Measurements from ENCODE around the gene CERS4.

- no peak for TF ChIP-seq CTCF (IDR thresholded peaks at IDR 0.05; ENCODE audit: poor library complexity, severe bottlenecking)
- no peak for TF ChIP-seq POLR2AphosphoS5 (IDR thresholded peaks at IDR 0.05)
- TF ChIP-seq EP300 (conservative IDR thresholded peaks at IDR 0.05; ENCODE audit: poor library complexity, severe bottlenecking): no peak
- no peak for TF ChIP-seq REST (IDR thresholded peaks at IDR 0.05; ENCODE audit: borderline replicate concordance)
- no peak for TF ChIP-seq EZH2 (IDR thresholded peaks at IDR 0.05; ENCODE audit: borderline replicate concordance, insufficient read depth, low read length, poor library complexity, severe bottlenecking)
- TF ChIP-seq RAD21 (conservative IDR thresholded peaks at IDR 0.05): no peak
- TF ChIP-seq SMC3 (conservative IDR thresholded peaks at IDR 0.05; ENCODE audit: poor library complexity): no peak
- TF ChIP-seq TAF1 (IDR thresholded peaks at IDR 0.05; ENCODE audit: low read depth): no peak
- no peak for TF ChIP-seq MXI1 (conservative IDR thresholded peaks at IDR 0.05; ENCODE audit: poor library complexity, severe bottlenecking)
Measured at GRCh38 chr19:8262431-8262830, 53.3 kb downstream of the CERS4 start.

All from neural cell (in vitro differentiated cells).